DND-41 (cell line): ENCODE data around the gene FRY.

ENCODE experiments used
- ATAC-seq: fragments of 200-7000 bp; cut with Tn5 transposase; 3 replicates; pipeline ENCODE4 v1.9.1; 2021; ENCODE audit warnings: low read depth; ENCODE audit not compliant: insufficient read depth
- DNase-seq: peaks from one replicate; pipeline ENCODE4 v3.0.0-alpha.2; 2020
- H2AFZ ChIP-seq: 2 replicates; pipeline ENCODE4 v1.6.0; 2012; ENCODE audit warnings: low read depth, low read length
- H3K27ac ChIP-seq: 2 replicates; pipeline ENCODE4 v1.5.1; 2012; ENCODE audit warnings: low read length, inconsistent platforms
- H3K27me3 ChIP-seq: fragments of 200-600 bp; sonication (generic); 2 replicates; pipeline ENCODE4 v1.6.0; 2012; ENCODE audit warnings: low read length, mild to moderate bottlenecking, inconsistent platforms; ENCODE audit not compliant: insufficient read depth, poor library complexity
- H3K36me3 ChIP-seq: 2 replicates; pipeline ENCODE4 v1.5.1; 2012; ENCODE audit warnings: low read length, inconsistent platforms; ENCODE audit not compliant: insufficient read depth
- H3K4me1 ChIP-seq: 2 replicates; pipeline ENCODE4 v1.5.1; 2012; ENCODE audit warnings: mild to moderate bottlenecking, low read length; ENCODE audit not compliant: insufficient read depth
- H3K4me2 ChIP-seq: 2 replicates; pipeline ENCODE4 v1.6.0; 2012; ENCODE audit warnings: mild to moderate bottlenecking, moderate library complexity, low read length, inconsistent platforms; ENCODE audit not compliant: insufficient read depth
- H3K4me3 ChIP-seq, 2 experiments: fragments of 200-600 bp in 1 of 2; shearing (Covaris generic) in 1 of 2; 2 replicates each; pipeline ENCODE4 v1.5.1; 2012 to 2016; ENCODE audit warnings: inconsistent platforms in 2 of 2, low read length in 2 of 2, mild to moderate bottlenecking in 2 of 2, low read depth in 1 of 2, moderate library complexity in 1 of 2
- H3K79me2 ChIP-seq: 2 replicates; pipeline ENCODE4 v1.6.0; 2012; ENCODE audit warnings: low read length, inconsistent platforms; ENCODE audit not compliant: insufficient read depth
- H3K9ac ChIP-seq: 2 replicates; pipeline ENCODE4 v1.6.0; 2012; ENCODE audit warnings: low read depth, mild to moderate bottlenecking, inconsistent platforms, low read length, moderate library complexity
- H3K9me3 ChIP-seq: 2 replicates; pipeline ENCODE4 v1.5.1; 2012; ENCODE audit warnings: low read length, moderate library complexity, mild to moderate bottlenecking, inconsistent platforms; ENCODE audit not compliant: insufficient read depth, severe bottlenecking
- H4K20me1 ChIP-seq: 2 replicates; pipeline ENCODE4 v1.6.0; 2012; ENCODE audit warnings: low read length; ENCODE audit not compliant: insufficient read depth
- CTCF ChIP-seq: IDR thresholded peaks from 2 replicates; pipeline ENCODE4 v1.5.1; 2012; ENCODE audit warnings: borderline replicate concordance, low read length, moderate library complexity, mild to moderate bottlenecking; ENCODE audit not compliant: poor library complexity, severe bottlenecking; ENCODE audit errors: extremely low read depth
- EZH2 ChIP-seq: IDR thresholded peaks from 3 replicates; pipeline ENCODE4 v1.6.1; 2012; ENCODE audit warnings: borderline replicate concordance, low read depth, mild to moderate bottlenecking, moderate library complexity, low read length, inconsistent platforms; ENCODE audit not compliant: severe bottlenecking

FRY gene

GRCh38 chr13:32059511-32059984 lies 28.0 kb downstream of the FRY start:
- Histone ChIP-seq H3K27me3 (peaks cover 13% of the 10 kb centered on the region), H3K9ac (no peak overlapping the region), H3K4me2 (no peak overlapping the region), H2AFZ (no peak overlapping the region), H4K20me1 (no peaks in the 10 kb centered on the region), H3K79me2 (no peaks in the 10 kb centered on the region), H3K4me1 (no peaks in the 10 kb centered on the region), H3K9me3 (no peaks in the 10 kb centered on the region), H3K4me3 (no peak overlapping the region), H3K27ac (no peak overlapping the region), H3K36me3 (no peaks in the 10 kb centered on the region)
- ATAC-seq: no peak
- TF ChIP-seq CTCF: no peak
- TF ChIP-seq EZH2: no peak
- no peak for DNase-seq

DNA sequence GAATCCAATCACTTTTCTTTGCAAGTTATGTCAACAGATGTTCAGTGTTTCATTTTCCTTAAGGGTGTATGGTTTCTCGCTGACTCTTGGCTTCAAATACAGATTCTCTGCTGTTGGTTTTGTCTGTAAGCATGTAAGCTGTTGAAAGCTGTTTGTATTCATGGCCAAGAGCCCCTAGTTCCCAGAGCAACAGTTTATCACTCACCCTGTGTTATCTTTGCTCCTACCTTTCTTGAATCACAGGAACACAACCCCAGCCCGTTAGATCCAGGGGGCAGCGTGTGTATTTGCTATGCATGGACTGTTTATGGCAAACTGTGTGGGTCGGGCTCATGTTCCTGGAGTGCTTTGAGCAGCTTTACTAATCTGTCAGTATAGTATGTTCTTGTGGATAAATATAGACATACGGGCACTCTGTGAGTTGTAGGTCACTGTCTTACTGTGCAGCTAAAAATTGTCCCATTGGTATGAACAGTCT lies 28.9 kb downstream of the FRY start:
- Histone ChIP-seq H3K36me3 (no peaks in the 10 kb centered on the region), H3K79me2 (no peaks in the 10 kb centered on the region), H2AFZ (no peak overlapping the region), H3K4me1 (no peaks in the 10 kb centered on the region), H3K9me3 (no peaks in the 10 kb centered on the region), H3K27me3 (peaks cover 13% of the 10 kb centered on the region), H3K4me2 (no peak overlapping the region), H3K9ac (no peak overlapping the region), H3K4me3 (no peak overlapping the region), H3K27ac (no peak overlapping the region), H4K20me1 (no peaks in the 10 kb centered on the region)
- TF ChIP-seq EZH2 (no peak), CTCF (no peak)
- ATAC-seq (no peak), DNase-seq (no peak)

DNA sequence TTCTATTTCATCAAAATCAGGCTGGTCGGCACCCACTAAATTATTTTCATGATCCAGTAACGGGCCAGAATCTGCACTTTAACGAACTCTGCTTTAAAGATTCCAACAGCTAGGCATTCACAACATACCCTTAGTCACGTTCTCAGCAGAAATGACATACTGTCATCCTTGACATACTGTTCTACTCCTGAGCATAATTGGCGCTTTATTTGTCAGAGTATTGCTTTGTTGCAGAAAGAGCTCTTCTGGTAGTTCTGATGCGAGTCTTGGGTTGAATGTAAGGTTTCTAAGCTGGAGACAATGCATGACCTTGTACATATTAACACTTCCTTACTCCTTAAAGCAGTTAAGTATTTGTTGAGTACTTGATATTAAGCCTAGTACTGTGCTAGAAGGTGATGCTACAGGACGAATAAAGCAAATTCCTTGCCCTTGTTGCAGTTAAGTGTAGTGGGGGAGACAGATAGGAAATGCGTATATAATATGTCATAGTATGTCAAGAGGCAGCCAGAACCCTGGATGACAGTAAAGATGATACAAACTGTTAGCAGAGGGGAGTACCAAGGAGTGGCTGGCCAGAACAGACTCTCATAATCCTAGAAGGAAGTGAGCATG lies 32.2 kb downstream of the FRY start:
- DNase-seq (no peak), ATAC-seq (no peak)
- no peak for TF ChIP-seq CTCF
- TF ChIP-seq EZH2: no peak
- Histone ChIP-seq H3K27me3 (peaks cover 21% of the 10 kb centered on the region), H2AFZ (no peak overlapping the region), H3K27ac (no peak overlapping the region), H3K4me3 (no peak overlapping the region), H3K4me2 (no peak overlapping the region), H3K4me1 (no peaks in the 10 kb centered on the region), H3K36me3 (no peaks in the 10 kb centered on the region), H4K20me1 (no peaks in the 10 kb centered on the region), H3K79me2 (no peaks in the 10 kb centered on the region), H3K9me3 (no peaks in the 10 kb centered on the region), H3K9ac (no peak overlapping the region)
